GM19328 (cell line): ENCODE data around the gene CACNA1E.
"Not testable (repeated sequence)": the region's sequence is repeated elsewhere in the genome, so short reads cannot be mapped to it uniquely, and the experiment has no call there.

Source experiments
- ATAC-seq: cut with Tn5 transposase; IDR thresholded peaks from one replicate; pipeline ENCODE4 v1.9.1; 2021; ENCODE audit warnings: mild to moderate bottlenecking, moderate library complexity; ENCODE audit not compliant: unreplicated experiment

Gene CACNA1E

GRCh38 chr1:181798191-181798926 lies 315.0 kb downstream of the CACNA1E start:
- no peak for ATAC-seq

GRCh38 chr1:181801617-181802016 lies 318.3 kb downstream of the CACNA1E start:
- ATAC-seq, result no peak

- ATAC-seq, result no peak
These were observed 319.1 kb downstream of the CACNA1E start for GRCh38 chr1:181802466-181802865.

GRCh38 chr1:181803421-181803820 lies 320.1 kb downstream of the CACNA1E start:
- no peak for ATAC-seq

DNA sequence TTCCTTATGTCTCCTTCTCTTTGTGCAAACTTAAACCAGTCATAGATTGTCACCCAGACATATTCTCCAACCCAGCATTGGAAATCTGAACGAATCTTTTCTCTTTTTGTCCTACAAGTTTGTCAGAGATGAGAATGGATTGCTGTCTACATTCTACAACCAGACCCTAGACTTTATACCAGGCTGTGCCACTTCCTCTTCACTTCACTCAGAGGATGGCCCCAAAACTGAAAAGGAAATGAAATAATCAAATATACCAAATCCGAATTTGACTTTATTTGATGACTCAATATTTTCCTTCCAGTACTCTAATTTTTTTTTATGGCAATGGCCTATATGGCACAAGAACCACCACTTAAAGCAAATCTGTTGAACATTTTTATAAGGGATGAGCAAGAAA lies 321.7 kb downstream of the CACNA1E start:
- ATAC-seq, result no peak

DNA sequence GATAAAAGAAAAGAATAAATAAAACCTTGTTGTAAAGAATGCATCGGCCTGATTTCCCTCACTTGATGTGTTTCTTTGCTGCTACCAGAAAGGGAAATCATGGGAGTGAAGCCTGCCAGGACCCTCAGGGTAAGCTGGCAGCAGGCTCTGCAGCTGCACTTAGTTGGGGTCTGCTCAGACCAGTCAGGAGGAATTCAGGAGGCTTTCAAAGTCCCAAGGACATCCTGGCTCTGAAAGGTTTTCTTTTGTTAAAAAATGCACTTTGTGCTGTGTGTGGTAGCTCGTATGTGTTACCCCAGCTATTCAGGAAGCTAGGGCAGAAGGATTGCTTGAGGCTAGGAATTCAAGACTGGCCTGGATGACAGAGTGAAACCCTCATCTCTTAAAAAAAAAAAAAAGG lies 323.4 kb downstream of the CACNA1E start:
- ATAC-seq, result no peak

DNA sequence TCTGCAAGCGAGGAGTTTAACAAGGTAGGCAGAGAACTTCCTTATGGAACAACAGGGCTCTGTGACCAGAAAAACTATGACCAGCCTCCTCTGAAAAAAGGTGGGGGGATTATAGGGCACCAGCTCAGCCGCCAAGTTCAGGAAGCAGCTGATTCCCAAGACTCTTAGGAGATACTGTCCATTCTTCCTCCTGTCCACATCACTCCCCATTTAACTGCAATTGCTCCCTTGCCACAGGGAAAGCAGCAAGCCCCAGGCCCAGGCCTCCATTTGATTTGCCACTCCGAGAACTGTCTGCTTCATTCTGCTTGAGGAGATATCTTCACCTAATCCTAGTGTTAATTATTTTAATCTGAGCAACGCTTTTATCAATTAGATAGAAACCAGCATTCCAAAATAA lies 323.9 kb downstream of the CACNA1E start:
- ATAC-seq, result no peak

DNA sequence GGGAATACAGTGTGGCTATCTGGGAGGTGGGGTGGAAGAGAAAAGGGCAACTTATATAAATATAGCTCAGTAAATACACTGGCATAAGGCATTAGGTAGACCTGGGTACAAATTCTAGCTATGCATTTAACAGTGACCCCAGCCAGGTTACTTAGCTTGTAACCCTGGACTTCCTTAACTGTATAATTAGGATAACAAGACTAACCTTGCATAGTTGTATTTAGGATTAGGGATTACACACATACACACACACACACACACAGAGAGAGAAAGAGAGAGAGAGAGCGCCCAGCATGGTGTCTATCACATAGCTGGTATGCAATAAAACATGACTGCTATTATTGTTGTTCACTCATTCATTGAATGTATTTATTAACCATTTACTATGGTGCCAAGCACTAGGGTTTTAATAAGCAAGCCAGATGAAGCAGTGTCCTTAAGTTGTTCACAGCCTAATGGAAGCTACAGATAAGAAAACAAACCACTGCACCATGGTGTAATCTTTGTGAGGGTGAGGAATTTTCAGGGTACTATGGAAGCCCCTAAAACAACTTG lies 326.8 kb downstream of the CACNA1E start:
- ATAC-seq, result no peak

DNA sequence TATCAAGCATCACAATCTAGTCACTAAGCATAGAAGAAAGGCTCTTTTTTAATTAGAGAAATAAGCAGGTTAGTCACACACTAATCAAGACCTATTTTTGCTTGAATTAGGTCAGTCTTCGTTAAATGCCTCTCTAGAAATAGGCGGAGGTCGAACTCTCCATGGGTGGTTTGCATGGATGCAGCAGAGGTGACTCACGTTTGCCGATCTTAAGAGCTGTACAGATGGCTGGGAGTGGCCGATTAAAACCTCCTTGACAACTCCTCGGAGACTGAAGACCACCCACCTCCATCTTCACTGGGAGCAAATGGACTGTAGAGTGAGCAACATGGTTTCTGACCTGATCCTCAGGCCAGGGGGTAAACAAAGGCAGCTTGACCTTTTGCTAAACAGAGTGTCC lies 328.9 kb downstream of the CACNA1E start:
- ATAC-seq, result no peak

- ATAC-seq, result no peak
These were observed 329.9 kb downstream of the CACNA1E start for GRCh38 chr1:181813266-181813665.

DNA sequence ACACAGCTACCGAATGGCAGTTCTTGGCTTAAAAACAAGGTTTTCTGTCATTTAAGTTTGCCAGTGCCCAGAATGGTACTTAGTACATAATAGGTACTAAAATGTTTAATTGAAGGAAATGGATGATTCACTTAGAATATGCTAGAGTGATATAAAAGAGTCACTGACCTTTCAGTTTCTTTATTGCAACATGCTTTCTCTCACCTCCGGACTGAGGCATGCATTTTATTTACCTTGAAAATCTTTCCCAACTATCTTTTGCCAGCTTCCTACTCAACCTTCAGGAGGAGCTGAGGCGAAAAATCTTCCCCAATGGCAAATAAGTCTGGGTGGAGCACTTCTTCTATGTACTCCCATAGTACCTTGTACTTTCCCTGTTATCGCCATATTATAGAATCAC lies 333.3 kb downstream of the CACNA1E start:
- no peak for ATAC-seq

- no peak for ATAC-seq
These were observed 333.8 kb downstream of the CACNA1E start for GRCh38 chr1:181817091-181817490.

DNA sequence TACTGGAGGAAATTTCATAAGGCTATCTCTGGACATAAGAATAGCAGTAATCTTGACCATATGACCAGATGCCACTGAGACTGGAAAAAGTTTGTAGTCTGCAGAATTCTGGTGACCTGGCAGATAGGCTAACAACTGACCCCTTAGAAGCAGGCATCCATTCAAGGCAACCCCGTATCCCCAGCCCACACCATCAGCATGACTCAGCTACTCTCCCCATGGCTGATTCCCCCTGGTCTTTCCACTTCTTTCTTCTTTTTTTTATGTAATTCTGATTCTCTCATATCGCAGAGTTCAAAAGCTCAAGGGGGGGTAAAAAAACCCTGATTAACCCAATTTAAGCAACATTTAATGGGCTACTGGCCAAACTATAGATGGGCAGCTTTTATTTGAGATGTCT lies 335.1 kb downstream of the CACNA1E start:
- ATAC-seq, result no peak

GRCh38 chr1:181818943-181819342 lies 335.6 kb downstream of the CACNA1E start:
- ATAC-seq, result no peak

DNA sequence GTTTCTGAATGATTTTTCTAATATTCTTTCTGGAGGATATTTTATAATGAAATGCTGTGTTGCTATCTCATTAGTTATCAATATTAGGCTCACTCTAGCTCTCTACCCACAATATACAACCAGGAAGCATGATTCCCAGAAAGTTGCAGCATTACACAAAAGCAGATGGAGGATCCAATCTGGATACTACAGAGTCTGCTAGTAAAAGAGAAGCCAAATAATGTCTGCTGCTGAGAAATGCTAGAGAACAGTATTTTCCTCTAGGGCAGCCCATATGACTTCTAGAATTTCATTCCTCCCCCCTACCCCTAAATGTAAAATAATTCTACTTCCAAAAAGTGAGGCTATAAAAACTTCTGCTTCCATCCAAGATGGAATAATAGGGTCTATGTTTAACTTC lies 338.4 kb downstream of the CACNA1E start:
- ATAC-seq, result no peak

DNA sequence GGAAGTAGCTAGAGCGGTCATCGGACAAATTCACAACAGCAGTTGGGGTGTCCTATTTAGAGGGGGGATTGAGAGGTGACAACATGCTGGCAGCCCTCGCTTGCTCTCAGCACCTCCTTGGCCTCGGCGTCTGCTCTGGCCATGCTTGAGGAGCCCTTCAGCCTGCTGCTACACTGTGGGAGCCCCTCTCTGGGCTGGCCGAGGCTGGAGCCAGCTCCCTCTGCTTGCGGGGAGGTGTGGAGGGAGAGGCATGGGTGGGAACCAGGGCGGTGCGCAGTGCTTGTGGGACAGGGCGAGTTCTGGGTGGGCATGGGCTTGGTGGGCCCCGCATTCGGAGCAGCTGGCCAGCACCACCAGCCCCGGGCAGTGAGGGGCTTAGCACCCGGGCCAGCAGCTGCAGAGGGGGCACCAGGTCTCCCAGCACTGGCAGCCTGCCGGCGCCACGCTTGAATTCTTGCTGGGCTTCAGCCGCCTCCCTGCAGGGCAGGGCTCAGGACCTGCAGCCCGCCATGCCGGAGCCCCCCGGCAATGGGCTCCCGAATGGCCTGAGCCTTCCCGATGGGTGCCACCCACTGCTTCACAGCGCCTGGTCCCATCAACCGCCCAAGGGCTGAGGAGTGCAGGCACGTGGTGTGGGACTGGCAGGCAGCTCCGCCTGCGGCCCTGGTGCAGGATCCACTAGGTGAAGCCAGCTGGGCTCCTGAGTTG lies 349.0 kb downstream of the CACNA1E start:
- not testable (repeated sequence) for ATAC-seq

- no peak for ATAC-seq
These were observed 362.8 kb downstream of the CACNA1E start for GRCh38 chr1:181846001-181846645.

- no peak for ATAC-seq
These were observed 363.4 kb downstream of the CACNA1E start for GRCh38 chr1:181846681-181847080.

DNA sequence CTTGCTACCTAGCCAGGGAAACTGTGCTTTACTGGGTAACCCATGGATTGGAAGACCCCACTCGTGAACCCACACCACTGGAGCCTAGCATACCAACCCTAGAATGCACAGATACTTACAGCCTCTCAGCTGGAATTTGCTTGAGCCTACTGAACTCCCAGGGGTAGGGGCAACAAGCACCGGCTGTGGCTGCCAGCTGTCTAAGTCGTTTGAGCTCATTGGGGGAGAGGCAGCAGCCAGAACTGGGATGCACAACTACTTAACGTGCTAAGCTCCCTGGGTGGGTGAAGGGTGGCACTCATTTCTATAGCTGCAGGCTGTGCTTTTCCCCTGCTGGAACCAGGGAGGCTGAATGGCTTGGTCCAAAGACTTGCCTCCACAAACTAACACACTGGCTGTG lies 365.8 kb downstream of the CACNA1E start:
- ATAC-seq, result no peak

- not testable (repeated sequence) for ATAC-seq
These were observed 370.9 kb downstream of the CACNA1E start for GRCh38 chr1:181854212-181854611.

GRCh38 chr1:181855380-181855779 lies 372.1 kb downstream of the CACNA1E start:
- no peak for ATAC-seq
